Prostate gland (tissue), 2 donors: ENCODE data around the gene CLEC3B.

ENCODE experiments used
- CTCF ChIP-seq, 4 experiments: fragments of 200-600 bp in 2 of 4; fragments of 450-650 bp in 2 of 4; sonication (generic) in 2 of 4; IDR thresholded peaks; 1 replicate in 3 of 4; 2 replicates in 1 of 4; pipeline ENCODE4 v1.5.1; 2016 to 2019; ENCODE audit warnings: antibody characterized with exemption in 4 of 4, mild to moderate bottlenecking in 2 of 4, moderate library complexity in 2 of 4
- POLR2A ChIP-seq: fragments of 450-650 bp; IDR thresholded peaks from one replicate; pipeline ENCODE4 v1.6.1; 2016; ENCODE audit warnings: antibody characterized with exemption, mild to moderate bottlenecking
- POLR2AphosphoS5 ChIP-seq: sonication (generic); formaldehyde crosslinking; IDR thresholded peaks from one replicate; pipeline ENCODE4 v1.6.1; 2017; ENCODE audit warnings: antibody characterized with exemption

- TF ChIP-seq CTCF (IDR thresholded peaks at IDR 0.05), result peak in 1 of 4 experiments; percentile 8
- peak; percentile 67 for TF ChIP-seq POLR2AphosphoS5
- no peak for TF ChIP-seq POLR2A
Measured at GRCh38 chr3:44983484-44983941, 42.6 kb upstream of the CLEC3B start.
